Measurements from ENCODE around the gene TRIM24. TPM values are rescaled to one million over a fixed set of nuclear protein-coding genes. Genes with fewer than 3 reads are reported as not detected.

Gene TRIM24
- total and polyA plus RNA-seq, 2 donors from 2014 or later: 7.6 to 16.8 TPM

DNA sequence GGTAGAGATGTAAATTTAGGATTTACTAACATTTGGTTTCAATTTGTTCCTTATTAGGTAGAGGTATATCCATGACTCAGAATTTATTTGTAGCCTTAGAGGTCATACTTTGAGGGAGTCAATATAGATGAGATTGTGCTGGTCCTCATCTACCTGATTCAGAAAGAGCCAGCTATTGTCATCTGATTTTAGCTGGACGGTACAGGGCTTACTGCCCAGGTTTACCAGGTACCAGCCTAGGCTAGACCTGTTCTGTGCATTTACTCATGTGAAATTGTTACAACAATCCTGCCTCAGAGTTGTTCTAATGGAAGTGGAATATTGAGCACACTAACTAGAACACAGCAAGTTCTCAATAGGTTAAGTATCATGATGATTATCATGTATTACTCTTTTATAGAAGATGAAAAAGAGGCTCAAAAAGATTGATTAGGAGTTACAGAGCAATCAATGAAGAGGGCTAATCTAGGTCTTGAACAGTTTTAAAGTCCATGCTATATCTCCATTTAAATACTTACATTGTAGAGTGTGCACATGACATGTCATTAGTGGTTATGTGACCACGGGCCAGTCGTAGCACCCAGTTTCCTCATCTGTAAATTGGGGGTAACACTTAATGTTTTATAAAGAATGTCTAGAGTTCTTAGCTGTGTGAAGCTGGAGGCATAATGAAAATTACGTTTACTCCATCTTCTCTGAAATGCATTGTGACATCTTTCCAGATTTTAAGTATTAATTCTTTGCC lies 42.1 kb downstream of the TRIM24 start:
- no peaks in the 10 kb centered on the region for H3K36me3 ChIP-seq (ENCODE audit: control insufficient read depth in 2 of 3, insufficient read depth in 3 of 3, low read length in 3 of 3)
- H3K27me3 ChIP-seq (ENCODE audit: control insufficient read depth, insufficient read depth, low read length): no peaks in the 10 kb centered on the region
- H3K4me3 ChIP-seq (ENCODE audit: low read length in 3 of 3): no peak overlapping the region
- TF ChIP-seq, protein P1, sequence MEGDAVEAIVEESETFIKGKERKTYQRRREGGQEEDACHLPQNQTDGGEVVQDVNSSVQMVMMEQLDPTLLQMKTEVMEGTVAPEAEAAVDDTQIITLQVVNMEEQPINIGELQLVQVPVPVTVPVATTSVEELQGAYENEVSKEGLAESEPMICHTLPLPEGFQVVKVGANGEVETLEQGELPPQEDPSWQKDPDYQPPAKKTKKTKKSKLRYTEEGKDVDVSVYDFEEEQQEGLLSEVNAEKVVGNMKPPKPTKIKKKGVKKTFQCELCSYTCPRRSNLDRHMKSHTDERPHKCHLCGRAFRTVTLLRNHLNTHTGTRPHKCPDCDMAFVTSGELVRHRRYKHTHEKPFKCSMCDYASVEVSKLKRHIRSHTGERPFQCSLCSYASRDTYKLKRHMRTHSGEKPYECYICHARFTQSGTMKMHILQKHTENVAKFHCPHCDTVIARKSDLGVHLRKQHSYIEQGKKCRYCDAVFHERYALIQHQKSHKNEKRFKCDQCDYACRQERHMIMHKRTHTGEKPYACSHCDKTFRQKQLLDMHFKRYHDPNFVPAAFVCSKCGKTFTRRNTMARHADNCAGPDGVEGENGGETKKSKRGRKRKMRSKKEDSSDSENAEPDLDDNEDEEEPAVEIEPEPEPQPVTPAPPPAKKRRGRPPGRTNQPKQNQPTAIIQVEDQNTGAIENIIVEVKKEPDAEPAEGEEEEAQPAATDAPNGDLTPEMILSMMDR (IDR thresholded peaks at IDR 0.05; ENCODE audit: borderline replicate concordance, extremely low read depth, insufficient read depth): no peak
- H3K27ac ChIP-seq (ENCODE audit: low read depth in 2 of 2, low read length in 2 of 2): no peak overlapping the region
- FAIRE-seq (no peak), DNase-seq (no peak)
- no peaks in the 10 kb centered on the region for H3K4me1 ChIP-seq (ENCODE audit: control insufficient read depth in 2 of 3, insufficient read depth in 2 of 3, low read depth in 1 of 3, low read length in 3 of 3)
- intact Hi-C loops (cut with DNase I): no loop called here
- no peak overlapping the region for H3K9ac ChIP-seq (ENCODE audit: low read length in 3 of 3)
- no peaks in the 10 kb centered on the region for H3K9me3 ChIP-seq (ENCODE audit: control insufficient read depth in 2 of 3, insufficient read depth in 1 of 3, low read length in 3 of 3)

DNA sequence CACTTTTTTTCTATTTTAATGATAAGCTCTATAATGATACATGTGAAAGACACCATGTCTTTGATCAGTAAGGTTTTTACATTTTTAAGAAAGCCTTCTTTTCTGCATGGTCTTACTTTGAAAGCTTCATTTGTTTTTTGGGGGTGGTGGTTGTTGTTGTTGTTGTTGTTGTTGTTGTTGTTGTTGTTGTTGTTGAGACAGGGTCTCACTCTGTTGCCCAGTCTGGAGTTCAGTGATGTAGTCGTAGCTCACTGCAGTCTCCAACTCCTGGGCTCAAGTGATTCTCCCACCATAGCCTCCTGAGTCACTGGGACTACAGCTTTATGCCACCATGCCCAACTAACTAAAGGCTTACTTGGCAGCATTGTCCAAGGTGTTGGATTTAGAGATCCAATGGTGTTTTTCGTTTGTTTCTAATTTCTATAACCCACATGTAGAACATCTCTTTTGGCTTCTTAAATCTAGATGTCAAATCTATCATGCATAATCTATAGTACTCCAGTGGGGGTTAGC lies 45.4 kb downstream of the TRIM24 start:
- Histone ChIP-seq H3K27me3 (ENCODE audit: control insufficient read depth, insufficient read depth, low read length) (no peaks in the 10 kb centered on the region), H3K27ac (ENCODE audit: low read depth in 2 of 2, low read length in 2 of 2) (no peak overlapping the region), H3K36me3 (ENCODE audit: control insufficient read depth in 2 of 3, insufficient read depth in 3 of 3, low read length in 3 of 3) (peaks cover 0 to 3% (median 0%) of the 10 kb centered on the region in 3 donors), H3K9ac (ENCODE audit: low read length in 3 of 3) (no peak overlapping the region), H3K4me3 (ENCODE audit: low read length in 3 of 3) (no peak overlapping the region), H3K4me1 (ENCODE audit: control insufficient read depth in 2 of 3, insufficient read depth in 2 of 3, low read depth in 1 of 3, low read length in 3 of 3) (no peaks in the 10 kb centered on the region), H3K9me3 (ENCODE audit: control insufficient read depth in 2 of 3, insufficient read depth in 1 of 3, low read length in 3 of 3) (no peaks in the 10 kb centered on the region)
- intact Hi-C loops (cut with DNase I): no loop called here
- TF ChIP-seq, protein P1 (IDR thresholded peaks at IDR 0.05; ENCODE audit: borderline replicate concordance, extremely low read depth, insufficient read depth): no peak
- FAIRE-seq (no peak), DNase-seq (no peak)

DNA sequence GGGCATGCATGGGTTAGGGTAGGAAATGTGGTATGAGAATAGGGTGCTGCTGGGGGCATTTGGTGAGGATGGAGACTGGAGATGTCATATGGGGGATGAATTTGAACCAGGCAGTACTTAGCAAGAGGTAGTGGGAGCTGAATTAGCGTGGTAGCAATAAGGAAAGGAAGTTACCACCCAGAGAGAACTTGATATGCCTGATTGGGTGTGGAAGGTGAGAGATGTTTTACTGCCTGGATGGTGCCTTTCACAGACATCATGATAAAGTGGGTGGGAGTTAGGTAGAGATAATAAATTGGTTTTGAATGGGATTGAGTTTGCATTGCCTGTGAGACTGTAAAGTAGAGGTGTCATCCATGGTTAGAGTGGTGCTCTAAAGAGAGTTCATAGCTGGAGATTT lies 46.7 kb downstream of the TRIM24 start:
- TF ChIP-seq, protein P1 (IDR thresholded peaks at IDR 0.05; ENCODE audit: borderline replicate concordance, extremely low read depth, insufficient read depth): no peak
- Histone ChIP-seq H3K36me3 (ENCODE audit: control insufficient read depth in 2 of 3, insufficient read depth in 3 of 3, low read length in 3 of 3) (peaks cover 0 to 3% (median 3%) of the 10 kb centered on the region in 3 donors), H3K9me3 (ENCODE audit: control insufficient read depth in 2 of 3, insufficient read depth in 1 of 3, low read length in 3 of 3) (no peaks in the 10 kb centered on the region), H3K27ac (ENCODE audit: low read depth in 2 of 2, low read length in 2 of 2) (no peak overlapping the region), H3K4me1 (ENCODE audit: control insufficient read depth in 2 of 3, insufficient read depth in 2 of 3, low read depth in 1 of 3, low read length in 3 of 3) (no peaks in the 10 kb centered on the region), H3K27me3 (ENCODE audit: control insufficient read depth, insufficient read depth, low read length) (no peaks in the 10 kb centered on the region), H3K4me3 (ENCODE audit: low read length in 3 of 3) (no peak overlapping the region), H3K9ac (ENCODE audit: low read length in 3 of 3) (no peak overlapping the region)
- DNase-seq (no peak), FAIRE-seq (no peak)
- intact Hi-C loops (cut with DNase I): no loop called here

Data from kidney (tissue), 14 donors.